ENCODE results near the gene INTS12.

DNA sequence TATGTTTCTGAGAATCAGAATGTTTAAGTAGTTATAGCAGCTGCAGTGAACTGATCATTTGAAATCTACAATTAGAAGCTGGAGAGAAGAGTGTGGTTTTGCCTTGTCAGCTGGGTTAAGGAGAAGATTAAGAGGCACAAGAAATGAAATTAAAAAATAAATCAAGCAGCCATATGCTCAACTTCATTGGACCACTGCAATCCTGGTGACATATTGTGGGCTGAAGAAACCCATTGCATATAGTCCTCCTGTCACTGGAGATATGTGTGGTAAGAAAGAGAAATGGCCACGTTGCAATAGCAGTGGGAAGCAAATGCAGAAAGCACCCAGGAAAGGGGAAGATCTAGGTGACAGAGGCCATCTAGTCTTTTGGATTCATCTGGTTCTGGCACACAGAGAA, 63.0 kb downstream of the INTS12 start:
- TF ChIP-seq, protein P1, sequence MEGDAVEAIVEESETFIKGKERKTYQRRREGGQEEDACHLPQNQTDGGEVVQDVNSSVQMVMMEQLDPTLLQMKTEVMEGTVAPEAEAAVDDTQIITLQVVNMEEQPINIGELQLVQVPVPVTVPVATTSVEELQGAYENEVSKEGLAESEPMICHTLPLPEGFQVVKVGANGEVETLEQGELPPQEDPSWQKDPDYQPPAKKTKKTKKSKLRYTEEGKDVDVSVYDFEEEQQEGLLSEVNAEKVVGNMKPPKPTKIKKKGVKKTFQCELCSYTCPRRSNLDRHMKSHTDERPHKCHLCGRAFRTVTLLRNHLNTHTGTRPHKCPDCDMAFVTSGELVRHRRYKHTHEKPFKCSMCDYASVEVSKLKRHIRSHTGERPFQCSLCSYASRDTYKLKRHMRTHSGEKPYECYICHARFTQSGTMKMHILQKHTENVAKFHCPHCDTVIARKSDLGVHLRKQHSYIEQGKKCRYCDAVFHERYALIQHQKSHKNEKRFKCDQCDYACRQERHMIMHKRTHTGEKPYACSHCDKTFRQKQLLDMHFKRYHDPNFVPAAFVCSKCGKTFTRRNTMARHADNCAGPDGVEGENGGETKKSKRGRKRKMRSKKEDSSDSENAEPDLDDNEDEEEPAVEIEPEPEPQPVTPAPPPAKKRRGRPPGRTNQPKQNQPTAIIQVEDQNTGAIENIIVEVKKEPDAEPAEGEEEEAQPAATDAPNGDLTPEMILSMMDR (IDR thresholded peaks at IDR 0.05), result no peak
- no peak for TF ChIP-seq POLR2AphosphoS5 (IDR thresholded peaks at IDR 0.05)
- TF ChIP-seq POLR2A (IDR thresholded peaks at IDR 0.05; ENCODE audit: low read depth), result no peak
